HepG2 (cell line): ENCODE measurements around the gene CFAP100. TPM values are rescaled to one million over a fixed set of nuclear protein-coding genes. Genes with fewer than 3 reads are reported as not detected.

ENCODE experiments used
- CBX5 ChIP-seq: sonication (generic); formaldehyde crosslinking; IDR thresholded peaks from 2 replicates; pipeline ENCODE4 v1.4.0; 2020; ENCODE audit warnings: missing genetic modification reagents, borderline replicate concordance
- FOSL2 ChIP-seq: sonication (generic); formaldehyde crosslinking; IDR thresholded peaks from 2 replicates; pipeline ENCODE4 v1.4.0; 2020; ENCODE audit warnings: missing genetic modification reagents
- JUND ChIP-seq: sonication (generic); formaldehyde crosslinking; IDR thresholded peaks from 2 replicates; pipeline ENCODE4 v1.8.0; 2022; ENCODE audit warnings: mild to moderate bottlenecking, missing genetic modification reagents
- MED1 ChIP-seq: sonication (generic); formaldehyde crosslinking; IDR thresholded peaks from 2 replicates; pipeline ENCODE4 v1.4.0; 2020; ENCODE audit warnings: missing genetic modification reagents
- PITX1 ChIP-seq: sonication (generic); formaldehyde crosslinking; IDR thresholded peaks from 2 replicates; pipeline ENCODE4 v1.5.1; 2020; ENCODE audit warnings: mild to moderate bottlenecking, missing genetic modification reagents
- PPARG ChIP-seq: conservative IDR thresholded peaks from 2 replicates; pipeline ENCODE4 v1.6.1; 2016; ENCODE audit warnings: missing biosample characterization, missing genetic modification reagents
- RARA ChIP-seq: IDR thresholded peaks from 2 replicates; pipeline ENCODE4 v1.6.1; 2016; ENCODE audit warnings: missing genetic modification reagents, missing compliant biosample characterization
- RXRB ChIP-seq: IDR thresholded peaks from 2 replicates; pipeline ENCODE4 v1.6.1; 2016; ENCODE audit warnings: borderline replicate concordance, missing genetic modification reagents, missing compliant biosample characterization
- SIX1 ChIP-seq: sonication (generic); formaldehyde crosslinking; IDR thresholded peaks from 2 replicates; pipeline ENCODE4 v1.4.0; 2020; ENCODE audit warnings: missing genetic modification reagents, borderline replicate concordance
- ZNF331 ChIP-seq: sonication (generic); formaldehyde crosslinking; IDR thresholded peaks from 2 replicates; pipeline ENCODE4 v1.4.0; 2020; ENCODE audit warnings: missing genetic modification reagents
- ZNF703 ChIP-seq: sonication (generic); formaldehyde crosslinking; IDR thresholded peaks from 2 replicates; pipeline ENCODE4 v1.5.1; 2020; ENCODE audit warnings: missing genetic modification reagents, mild to moderate bottlenecking, moderate library complexity, borderline replicate concordance
- polyA plus RNA-seq, 8 experiments: library from polyadenylated mRNA; depleted of rRNA in 3 of 8; stranded (reverse) in 7 of 8; unstranded in 1 of 8; fragments of >200 nt; fragmentation: Illumina TruSeq in 4 of 8; extraction: Trizol in 4 of 8; gene quantifications; 2 replicates each; pipeline versions ENCODE4 v1.2.1 to v1.2.3, GENCODE V29; 2011 to 2016; ENCODE audit warnings: low read depth in 4 of 8, missing spikeins in 1 of 8, mixed read lengths in 1 of 8; ENCODE audit not compliant: insufficient read depth in 1 of 8
- total RNA-seq, 5 experiments: library from RNA; depleted of rRNA; stranded (reverse); fragments of >200 nt; fragmentation: Illumina TruSeq; extraction: Trizol; gene quantifications; 2 replicates each; pipeline ENCODE4 v1.2.3, GENCODE V29; 2016; ENCODE audit warnings: low read depth in 1 of 5
- TF ChIP-seq, protein P1 (sequence below): sonication (generic); formaldehyde crosslinking; conservative IDR thresholded peaks from 2 replicates; pipeline ENCODE4 v1.4.0; 2020; ENCODE audit warnings: mild to moderate bottlenecking, missing genetic modification reagents, moderate library complexity
- TF ChIP-seq, protein P2 (sequence below): sonication (generic); formaldehyde crosslinking; IDR thresholded peaks from 2 replicates; pipeline ENCODE4 v1.5.1; 2020; ENCODE audit warnings: mild to moderate bottlenecking, missing genetic modification reagents, moderate library complexity
- TF ChIP-seq, protein P3 (sequence below): sonication (generic); formaldehyde crosslinking; IDR thresholded peaks from 2 replicates; pipeline ENCODE4 v1.5.1; 2020; ENCODE audit warnings: mild to moderate bottlenecking, missing genetic modification reagents, moderate library complexity
- TF ChIP-seq, protein P4 (sequence below): IDR thresholded peaks from 2 replicates; pipeline ENCODE4 v1.4.0; 2020; ENCODE audit warnings: mild to moderate bottlenecking, missing genetic modification reagents

The CFAP100 gene
- total and polyA plus RNA-seq, 2 of the 13 experiments (the other 11 are each of a cell fraction or from before 2014, with no cell fraction given) = 0.32 TPM; not detected in 1

DNA sequence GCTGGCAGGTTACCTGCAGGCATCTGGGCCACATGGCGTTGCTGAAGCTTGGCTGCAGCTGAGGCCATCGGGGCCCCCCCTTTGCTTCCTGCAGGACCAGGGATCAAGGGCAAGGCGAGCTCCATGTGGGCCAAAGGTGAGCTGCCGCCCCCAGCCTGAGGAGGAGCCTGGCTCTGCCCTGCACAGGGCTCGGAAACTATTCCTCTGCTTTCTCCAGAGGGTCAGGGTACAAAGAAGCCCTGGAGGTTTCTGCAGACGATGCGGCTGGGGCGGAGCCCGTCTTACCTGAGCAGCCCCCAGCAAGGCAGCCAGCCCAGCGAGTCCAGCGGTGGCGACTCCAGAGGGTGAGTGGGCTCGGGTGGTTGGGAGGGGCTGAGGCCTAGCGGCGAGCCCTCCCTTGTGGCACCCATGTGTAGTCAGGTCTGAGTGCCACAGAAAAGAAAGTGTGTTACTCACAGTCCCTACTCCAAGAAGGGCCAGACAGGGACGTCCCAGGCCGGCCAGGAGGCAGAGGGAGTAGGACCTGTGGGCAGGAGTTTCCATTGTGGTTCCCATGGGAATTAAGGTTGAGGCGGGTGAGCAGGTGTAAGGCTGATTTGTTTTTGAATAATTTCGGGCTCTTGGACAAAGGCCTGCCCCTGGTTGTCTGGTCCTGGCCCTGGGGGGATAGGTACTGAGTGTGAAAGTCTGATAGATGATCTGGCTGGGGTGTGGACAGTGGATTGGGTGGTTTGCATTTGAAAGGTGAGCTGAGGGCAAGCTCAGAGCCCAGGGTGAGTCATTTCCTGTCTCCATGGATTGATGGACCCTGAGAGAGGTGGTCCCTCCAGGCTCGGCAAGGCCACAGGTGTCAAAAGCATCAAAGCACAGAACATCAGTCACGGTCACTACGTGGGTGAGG lies 25.4 kb downstream of the CFAP100 start (continued):
- TF ChIP-seq CBX5 (CRISPR knock-in tag) (no peak), PPARG (CRISPR knock-in tag) (peak; percentile 96), MED1 (CRISPR knock-in tag) (peak; percentile 56), ZNF331 (CRISPR knock-in tag) (no peak), JUND (CRISPR knock-in tag) (peak; percentile 80), RXRB (peak; percentile 93), SIX1 (no peak), RARA (CRISPR knock-in tag) (peak; percentile 41; the same call in 1 of the 2 replicates), ZNF703 (CRISPR knock-in tag) (no peak), FOSL2 (CRISPR knock-in tag) (peak; percentile 92), PITX1 (CRISPR knock-in tag) (0 out of 2 replicates have a peak, but pooled peaks have one; percentile 46)
- TF ChIP-seq, protein P1, sequence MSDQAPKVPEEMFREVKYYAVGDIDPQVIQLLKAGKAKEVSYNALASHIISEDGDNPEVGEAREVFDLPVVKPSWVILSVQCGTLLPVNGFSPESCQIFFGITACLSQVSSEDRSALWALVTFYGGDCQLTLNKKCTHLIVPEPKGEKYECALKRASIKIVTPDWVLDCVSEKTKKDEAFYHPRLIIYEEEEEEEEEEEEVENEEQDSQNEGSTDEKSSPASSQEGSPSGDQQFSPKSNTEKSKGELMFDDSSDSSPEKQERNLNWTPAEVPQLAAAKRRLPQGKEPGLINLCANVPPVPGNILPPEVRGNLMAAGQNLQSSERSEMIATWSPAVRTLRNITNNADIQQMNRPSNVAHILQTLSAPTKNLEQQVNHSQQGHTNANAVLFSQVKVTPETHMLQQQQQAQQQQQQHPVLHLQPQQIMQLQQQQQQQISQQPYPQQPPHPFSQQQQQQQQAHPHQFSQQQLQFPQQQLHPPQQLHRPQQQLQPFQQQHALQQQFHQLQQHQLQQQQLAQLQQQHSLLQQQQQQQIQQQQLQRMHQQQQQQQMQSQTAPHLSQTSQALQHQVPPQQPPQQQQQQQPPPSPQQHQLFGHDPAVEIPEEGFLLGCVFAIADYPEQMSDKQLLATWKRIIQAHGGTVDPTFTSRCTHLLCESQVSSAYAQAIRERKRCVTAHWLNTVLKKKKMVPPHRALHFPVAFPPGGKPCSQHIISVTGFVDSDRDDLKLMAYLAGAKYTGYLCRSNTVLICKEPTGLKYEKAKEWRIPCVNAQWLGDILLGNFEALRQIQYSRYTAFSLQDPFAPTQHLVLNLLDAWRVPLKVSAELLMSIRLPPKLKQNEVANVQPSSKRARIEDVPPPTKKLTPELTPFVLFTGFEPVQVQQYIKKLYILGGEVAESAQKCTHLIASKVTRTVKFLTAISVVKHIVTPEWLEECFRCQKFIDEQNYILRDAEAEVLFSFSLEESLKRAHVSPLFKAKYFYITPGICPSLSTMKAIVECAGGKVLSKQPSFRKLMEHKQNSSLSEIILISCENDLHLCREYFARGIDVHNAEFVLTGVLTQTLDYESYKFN = peak; percentile 62
- TF ChIP-seq, protein P2, sequence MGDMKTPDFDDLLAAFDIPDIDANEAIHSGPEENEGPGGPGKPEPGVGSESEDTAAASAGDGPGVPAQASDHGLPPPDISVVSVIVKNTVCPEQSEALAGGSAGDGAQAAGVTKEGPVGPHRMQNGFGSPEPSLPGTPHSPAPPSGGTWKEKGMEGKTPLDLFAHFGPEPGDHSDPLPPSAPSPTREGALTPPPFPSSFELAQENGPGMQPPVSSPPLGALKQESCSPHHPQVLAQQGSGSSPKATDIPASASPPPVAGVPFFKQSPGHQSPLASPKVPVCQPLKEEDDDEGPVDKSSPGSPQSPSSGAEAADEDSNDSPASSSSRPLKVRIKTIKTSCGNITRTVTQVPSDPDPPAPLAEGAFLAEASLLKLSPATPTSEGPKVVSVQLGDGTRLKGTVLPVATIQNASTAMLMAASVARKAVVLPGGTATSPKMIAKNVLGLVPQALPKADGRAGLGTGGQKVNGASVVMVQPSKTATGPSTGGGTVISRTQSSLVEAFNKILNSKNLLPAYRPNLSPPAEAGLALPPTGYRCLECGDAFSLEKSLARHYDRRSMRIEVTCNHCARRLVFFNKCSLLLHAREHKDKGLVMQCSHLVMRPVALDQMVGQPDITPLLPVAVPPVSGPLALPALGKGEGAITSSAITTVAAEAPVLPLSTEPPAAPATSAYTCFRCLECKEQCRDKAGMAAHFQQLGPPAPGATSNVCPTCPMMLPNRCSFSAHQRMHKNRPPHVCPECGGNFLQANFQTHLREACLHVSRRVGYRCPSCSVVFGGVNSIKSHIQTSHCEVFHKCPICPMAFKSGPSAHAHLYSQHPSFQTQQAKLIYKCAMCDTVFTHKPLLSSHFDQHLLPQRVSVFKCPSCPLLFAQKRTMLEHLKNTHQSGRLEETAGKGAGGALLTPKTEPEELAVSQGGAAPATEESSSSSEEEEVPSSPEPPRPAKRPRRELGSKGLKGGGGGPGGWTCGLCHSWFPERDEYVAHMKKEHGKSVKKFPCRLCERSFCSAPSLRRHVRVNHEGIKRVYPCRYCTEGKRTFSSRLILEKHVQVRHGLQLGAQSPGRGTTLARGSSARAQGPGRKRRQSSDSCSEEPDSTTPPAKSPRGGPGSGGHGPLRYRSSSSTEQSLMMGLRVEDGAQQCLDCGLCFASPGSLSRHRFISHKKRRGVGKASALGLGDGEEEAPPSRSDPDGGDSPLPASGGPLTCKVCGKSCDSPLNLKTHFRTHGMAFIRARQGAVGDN (CRISPR knock-in tag) = peak; percentile 68
- TF ChIP-seq, protein P3, sequence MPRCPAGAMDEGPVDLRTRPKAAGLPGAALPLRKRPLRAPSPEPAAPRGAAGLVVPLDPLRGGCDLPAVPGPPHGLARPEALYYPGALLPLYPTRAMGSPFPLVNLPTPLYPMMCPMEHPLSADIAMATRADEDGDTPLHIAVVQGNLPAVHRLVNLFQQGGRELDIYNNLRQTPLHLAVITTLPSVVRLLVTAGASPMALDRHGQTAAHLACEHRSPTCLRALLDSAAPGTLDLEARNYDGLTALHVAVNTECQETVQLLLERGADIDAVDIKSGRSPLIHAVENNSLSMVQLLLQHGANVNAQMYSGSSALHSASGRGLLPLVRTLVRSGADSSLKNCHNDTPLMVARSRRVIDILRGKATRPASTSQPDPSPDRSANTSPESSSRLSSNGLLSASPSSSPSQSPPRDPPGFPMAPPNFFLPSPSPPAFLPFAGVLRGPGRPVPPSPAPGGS (CRISPR knock-in tag) = 0 out of 2 replicates have a peak, but pooled peaks have one; percentile 47
- TF ChIP-seq, protein P4, sequence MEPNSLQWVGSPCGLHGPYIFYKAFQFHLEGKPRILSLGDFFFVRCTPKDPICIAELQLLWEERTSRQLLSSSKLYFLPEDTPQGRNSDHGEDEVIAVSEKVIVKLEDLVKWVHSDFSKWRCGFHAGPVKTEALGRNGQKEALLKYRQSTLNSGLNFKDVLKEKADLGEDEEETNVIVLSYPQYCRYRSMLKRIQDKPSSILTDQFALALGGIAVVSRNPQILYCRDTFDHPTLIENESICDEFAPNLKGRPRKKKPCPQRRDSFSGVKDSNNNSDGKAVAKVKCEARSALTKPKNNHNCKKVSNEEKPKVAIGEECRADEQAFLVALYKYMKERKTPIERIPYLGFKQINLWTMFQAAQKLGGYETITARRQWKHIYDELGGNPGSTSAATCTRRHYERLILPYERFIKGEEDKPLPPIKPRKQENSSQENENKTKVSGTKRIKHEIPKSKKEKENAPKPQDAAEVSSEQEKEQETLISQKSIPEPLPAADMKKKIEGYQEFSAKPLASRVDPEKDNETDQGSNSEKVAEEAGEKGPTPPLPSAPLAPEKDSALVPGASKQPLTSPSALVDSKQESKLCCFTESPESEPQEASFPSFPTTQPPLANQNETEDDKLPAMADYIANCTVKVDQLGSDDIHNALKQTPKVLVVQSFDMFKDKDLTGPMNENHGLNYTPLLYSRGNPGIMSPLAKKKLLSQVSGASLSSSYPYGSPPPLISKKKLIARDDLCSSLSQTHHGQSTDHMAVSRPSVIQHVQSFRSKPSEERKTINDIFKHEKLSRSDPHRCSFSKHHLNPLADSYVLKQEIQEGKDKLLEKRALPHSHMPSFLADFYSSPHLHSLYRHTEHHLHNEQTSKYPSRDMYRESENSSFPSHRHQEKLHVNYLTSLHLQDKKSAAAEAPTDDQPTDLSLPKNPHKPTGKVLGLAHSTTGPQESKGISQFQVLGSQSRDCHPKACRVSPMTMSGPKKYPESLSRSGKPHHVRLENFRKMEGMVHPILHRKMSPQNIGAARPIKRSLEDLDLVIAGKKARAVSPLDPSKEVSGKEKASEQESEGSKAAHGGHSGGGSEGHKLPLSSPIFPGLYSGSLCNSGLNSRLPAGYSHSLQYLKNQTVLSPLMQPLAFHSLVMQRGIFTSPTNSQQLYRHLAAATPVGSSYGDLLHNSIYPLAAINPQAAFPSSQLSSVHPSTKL (CRISPR knock-in tag) = 0 out of 2 replicates have a peak, but pooled peaks have one; percentile 30
